Measurements from ENCODE around the gene TRAPPC2. TPM values are rescaled to one million over a fixed set of nuclear protein-coding genes. Genes with fewer than 3 reads are reported as not detected.
"Not testable (repeated sequence)": the region's sequence is repeated elsewhere in the genome, so short reads cannot be mapped to it uniquely, and the experiment has no call there.

Gene TRAPPC2
- total RNA-seq, 1 donor from 2014 or later, result 21.5 TPM

DNA sequence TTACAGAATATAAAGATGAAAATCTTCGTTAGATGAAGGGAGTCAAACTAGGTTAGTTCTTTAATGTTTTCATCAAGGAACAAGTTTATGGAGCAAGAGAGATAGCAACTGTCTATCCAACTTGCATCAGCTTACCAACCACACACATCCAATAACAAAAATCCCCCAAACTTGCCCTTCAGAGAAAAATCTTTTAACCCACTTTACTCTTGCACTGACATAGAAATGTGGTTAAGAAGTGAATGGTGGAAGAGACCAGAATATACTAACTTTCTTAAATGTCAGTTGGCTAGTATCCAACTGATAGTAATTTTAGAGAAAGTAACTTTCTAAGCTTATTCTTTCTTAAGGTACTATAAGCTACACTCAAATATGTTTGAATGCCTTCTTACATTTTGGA lies 47.2 kb downstream of the TRAPPC2 start:
- H3K4me3 Mint-ChIP-seq, result no peak overlapping the region
- H3K9me3 Mint-ChIP-seq, result no peaks in the 10 kb centered on the region
- DNase-seq (ENCODE audit: extremely low spot score, unreplicated experiment), result no peak
- no peaks in the 10 kb centered on the region for H3K36me3 Mint-ChIP-seq
- no peaks in the 10 kb centered on the region for H3K27me3 Mint-ChIP-seq
- TF ChIP-seq, protein P1, sequence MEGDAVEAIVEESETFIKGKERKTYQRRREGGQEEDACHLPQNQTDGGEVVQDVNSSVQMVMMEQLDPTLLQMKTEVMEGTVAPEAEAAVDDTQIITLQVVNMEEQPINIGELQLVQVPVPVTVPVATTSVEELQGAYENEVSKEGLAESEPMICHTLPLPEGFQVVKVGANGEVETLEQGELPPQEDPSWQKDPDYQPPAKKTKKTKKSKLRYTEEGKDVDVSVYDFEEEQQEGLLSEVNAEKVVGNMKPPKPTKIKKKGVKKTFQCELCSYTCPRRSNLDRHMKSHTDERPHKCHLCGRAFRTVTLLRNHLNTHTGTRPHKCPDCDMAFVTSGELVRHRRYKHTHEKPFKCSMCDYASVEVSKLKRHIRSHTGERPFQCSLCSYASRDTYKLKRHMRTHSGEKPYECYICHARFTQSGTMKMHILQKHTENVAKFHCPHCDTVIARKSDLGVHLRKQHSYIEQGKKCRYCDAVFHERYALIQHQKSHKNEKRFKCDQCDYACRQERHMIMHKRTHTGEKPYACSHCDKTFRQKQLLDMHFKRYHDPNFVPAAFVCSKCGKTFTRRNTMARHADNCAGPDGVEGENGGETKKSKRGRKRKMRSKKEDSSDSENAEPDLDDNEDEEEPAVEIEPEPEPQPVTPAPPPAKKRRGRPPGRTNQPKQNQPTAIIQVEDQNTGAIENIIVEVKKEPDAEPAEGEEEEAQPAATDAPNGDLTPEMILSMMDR (conservative IDR thresholded peaks at IDR 0.05), result no peak
- peaks cover 5% of the 10 kb centered on the region for H3K4me1 Mint-ChIP-seq (ENCODE audit: unreplicated experiment)
- no peak overlapping the region for H3K27ac Mint-ChIP-seq

DNA sequence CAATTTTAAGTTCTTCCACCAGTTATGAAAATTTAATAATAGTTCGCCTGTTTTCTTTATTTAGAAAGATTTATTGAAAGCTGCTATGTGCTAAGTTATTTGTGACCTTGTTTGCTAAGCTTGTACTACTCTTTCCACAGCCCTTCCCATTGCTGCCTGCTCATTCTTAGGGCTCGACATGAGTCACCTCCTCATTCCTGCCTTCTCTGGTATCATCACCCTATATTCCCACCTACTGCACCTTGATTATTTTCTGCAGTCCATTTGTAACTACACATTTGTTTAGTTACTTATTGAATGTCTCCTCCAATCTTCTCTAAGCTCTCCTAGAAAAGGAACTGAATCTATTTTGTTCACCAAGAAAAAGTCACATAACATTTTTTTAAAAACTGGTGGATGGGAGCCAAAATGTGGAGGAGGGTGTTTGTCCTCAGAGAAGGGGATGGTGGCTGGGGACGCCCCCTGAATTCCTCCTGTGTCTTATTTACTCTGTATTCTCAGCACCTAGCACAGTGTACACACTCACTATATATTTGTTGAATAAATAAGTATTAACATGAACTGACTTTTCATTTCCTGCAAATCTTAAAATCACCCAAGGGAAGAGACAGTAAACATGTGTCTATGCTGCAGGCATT lies 49.2 kb downstream of the TRAPPC2 start:
- TF ChIP-seq, protein P1 (conservative IDR thresholded peaks at IDR 0.05), result no peak
- no peak for DNase-seq (ENCODE audit: extremely low spot score, unreplicated experiment)
- H3K27me3 Mint-ChIP-seq, result no peaks in the 10 kb centered on the region
- H3K4me1 Mint-ChIP-seq (ENCODE audit: unreplicated experiment), result no peaks in the 10 kb centered on the region
- no peak overlapping the region for H3K4me3 Mint-ChIP-seq
- no peak overlapping the region for H3K27ac Mint-ChIP-seq
- H3K9me3 Mint-ChIP-seq, result no peaks in the 10 kb centered on the region
- no peaks in the 10 kb centered on the region for H3K36me3 Mint-ChIP-seq

DNA sequence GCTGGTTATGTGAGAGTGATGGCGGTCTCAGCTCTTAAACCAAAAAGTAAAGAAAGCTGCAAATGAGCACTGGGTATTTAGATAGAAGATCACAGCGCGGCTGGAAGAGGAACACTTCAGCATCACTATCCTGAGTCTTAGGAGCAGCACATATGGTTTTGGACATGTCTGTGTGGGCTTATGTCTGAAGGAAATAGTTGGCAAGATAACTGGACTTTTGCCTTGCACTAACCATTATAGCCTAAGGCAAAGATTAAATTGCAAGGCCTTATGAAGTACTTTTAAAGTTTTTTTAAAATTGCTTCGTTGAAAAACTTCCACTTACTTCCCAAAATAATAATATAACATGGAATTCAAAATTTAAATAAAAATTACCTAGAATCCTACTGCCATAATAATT lies 50.1 kb downstream of the TRAPPC2 start:
- H3K4me3 Mint-ChIP-seq, result no peak overlapping the region
- H3K4me1 Mint-ChIP-seq (ENCODE audit: unreplicated experiment), result no peaks in the 10 kb centered on the region
- H3K36me3 Mint-ChIP-seq, result no peaks in the 10 kb centered on the region
- H3K9me3 Mint-ChIP-seq, result no peaks in the 10 kb centered on the region
- no peak for DNase-seq (ENCODE audit: extremely low spot score, unreplicated experiment)
- H3K27ac Mint-ChIP-seq, result no peak overlapping the region
- H3K27me3 Mint-ChIP-seq, result no peaks in the 10 kb centered on the region
- TF ChIP-seq, protein P1 (conservative IDR thresholded peaks at IDR 0.05), result no peak

GRCh38 chrX:13681595-13681994 lies 52.8 kb downstream of the TRAPPC2 start:
- H3K4me3 Mint-ChIP-seq, result no peak overlapping the region
- H3K27me3 Mint-ChIP-seq, result no peaks in the 10 kb centered on the region
- TF ChIP-seq, protein P1 (conservative IDR thresholded peaks at IDR 0.05), result no peak
- no peak for DNase-seq (ENCODE audit: extremely low spot score, unreplicated experiment)
- H3K4me1 Mint-ChIP-seq (ENCODE audit: unreplicated experiment), result no peaks in the 10 kb centered on the region
- no peaks in the 10 kb centered on the region for H3K9me3 Mint-ChIP-seq
- no peaks in the 10 kb centered on the region for H3K36me3 Mint-ChIP-seq
- H3K27ac Mint-ChIP-seq, result no peak overlapping the region

DNA sequence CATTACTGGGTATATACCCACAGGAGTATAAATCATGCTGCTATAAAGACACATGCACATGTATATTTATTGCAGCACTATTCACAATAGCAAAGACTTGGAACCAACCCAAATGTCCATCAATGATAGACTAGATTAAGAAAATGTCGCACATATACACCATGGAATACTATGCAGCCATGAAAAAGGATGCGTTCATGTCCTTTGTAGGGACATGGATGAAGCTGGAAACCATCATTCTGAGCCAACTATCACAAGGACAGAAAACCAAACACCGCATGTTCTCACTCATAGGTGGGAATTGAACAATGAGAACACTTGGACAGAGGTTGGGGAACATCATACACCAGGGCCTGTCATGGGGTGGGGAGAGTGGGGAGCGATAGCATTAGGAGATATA lies 54.7 kb downstream of the TRAPPC2 start:
- not testable (repeated sequence) for H3K36me3 Mint-ChIP-seq; H3K9me3 Mint-ChIP-seq; H3K4me1 Mint-ChIP-seq (ENCODE audit: unreplicated experiment); H3K4me3 Mint-ChIP-seq; DNase-seq (ENCODE audit: extremely low spot score, unreplicated experiment); H3K27me3 Mint-ChIP-seq; H3K27ac Mint-ChIP-seq

DNA sequence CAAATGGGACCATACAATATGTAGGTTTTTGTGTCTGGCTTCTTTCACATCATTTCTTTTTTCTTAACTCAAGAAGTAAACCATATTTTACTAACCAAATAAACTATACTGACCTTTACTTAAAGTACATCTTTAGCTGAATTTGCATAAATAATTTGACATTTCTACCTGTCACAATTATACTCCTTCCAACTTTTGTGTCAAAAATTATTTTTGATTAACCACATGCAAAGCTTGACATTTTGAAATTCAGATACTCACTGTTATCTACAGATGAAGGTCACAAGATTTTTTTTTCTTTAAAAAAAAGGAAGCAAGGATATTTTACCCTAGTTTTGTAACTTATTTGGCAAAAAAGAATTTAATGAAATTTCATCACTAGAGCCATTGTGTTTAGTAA lies 57.5 kb downstream of the TRAPPC2 start:
- Mint-ChIP-seq H3K4me3 (no peak overlapping the region), H3K27me3 (no peaks in the 10 kb centered on the region), H3K4me1 (ENCODE audit: unreplicated experiment) (no peaks in the 10 kb centered on the region), H3K36me3 (no peaks in the 10 kb centered on the region), H3K9me3 (no peaks in the 10 kb centered on the region), H3K27ac (no peak overlapping the region)
- no peak for DNase-seq (ENCODE audit: extremely low spot score, unreplicated experiment)
- TF ChIP-seq, protein P1 (conservative IDR thresholded peaks at IDR 0.05), result no peak

Measured in type B pancreatic cell (in vitro differentiated cells).